ENCODE measurements around the gene C13orf42.
"Not testable (repeated sequence)": the region's sequence is repeated elsewhere in the genome, so short reads cannot be mapped to it uniquely, and the experiment has no call there.

C13orf42 gene

GRCh38 chr13:51120873-51121272, 9.8 kb upstream of the C13orf42 start:
- not testable (repeated sequence) for DNase-seq (ENCODE audit: low read depth)

- DNase-seq (ENCODE audit: low read depth), result no peak
Observed at GRCh38 chr13:51118809-51119431, 7.8 kb upstream of the C13orf42 start.

- no peak for DNase-seq (ENCODE audit: low read depth)
Observed at GRCh38 chr13:51113969-51114368, 2.9 kb upstream of the C13orf42 start.

- DNase-seq (ENCODE audit: low read depth), result no peak
Observed at GRCh38 chr13:51113186-51113881, 2.3 kb upstream of the C13orf42 start.

- no peak for DNase-seq (ENCODE audit: low read depth)
Observed at GRCh38 chr13:51112771-51113170, 1.7 kb upstream of the C13orf42 start.

GRCh38 chr13:51111997-51112396, 923 bp upstream of the C13orf42 start:
- DNase-seq (ENCODE audit: low read depth), result no peak

GRCh38 chr13:51107996-51108395, 3.1 kb downstream of the C13orf42 start:
- no peak for DNase-seq (ENCODE audit: low read depth)

- DNase-seq (ENCODE audit: low read depth), result no peak
Observed at GRCh38 chr13:51105046-51105445, 6.0 kb downstream of the C13orf42 start.

GRCh38 chr13:51101636-51102235, 9.3 kb downstream of the C13orf42 start:
- no peak for DNase-seq (ENCODE audit: low read depth)

GRCh38 chr13:51097353-51098043, 13.6 kb downstream of the C13orf42 start:
- DNase-seq (ENCODE audit: low read depth), result no peak

- DNase-seq (ENCODE audit: low read depth), result no peak
Observed at GRCh38 chr13:51096131-51096530, 14.9 kb downstream of the C13orf42 start.

- DNase-seq (ENCODE audit: low read depth), result no peak
Observed at GRCh38 chr13:51093574-51093973, 17.5 kb downstream of the C13orf42 start.

GRCh38 chr13:51091839-51092238, 19.2 kb downstream of the C13orf42 start:
- DNase-seq (ENCODE audit: low read depth), result no peak

GRCh38 chr13:51083706-51084105, 27.4 kb downstream of the C13orf42 start:
- DNase-seq (ENCODE audit: low read depth), result no peak

- DNase-seq (ENCODE audit: low read depth), result not testable (repeated sequence)
Observed at GRCh38 chr13:51080478-51081065, 30.5 kb downstream of the C13orf42 start.

GRCh38 chr13:51071493-51071892, 39.6 kb downstream of the C13orf42 start:
- DNase-seq (ENCODE audit: low read depth), result no peak

- peak; percentile 66 for DNase-seq (ENCODE audit: low read depth)
Observed at GRCh38 chr13:51070005-51070649, 40.9 kb downstream of the C13orf42 start.

GRCh38 chr13:51068501-51068900, 42.6 kb downstream of the C13orf42 start:
- DNase-seq (ENCODE audit: low read depth), result no peak

GRCh38 chr13:51067706-51068105, 43.4 kb downstream of the C13orf42 start:
- DNase-seq (ENCODE audit: low read depth), result no peak

GRCh38 chr13:51067210-51067701, 43.8 kb downstream of the C13orf42 start:
- DNase-seq (ENCODE audit: low read depth), result no peak

GRCh38 chr13:51066091-51066831, 44.8 kb downstream of the C13orf42 start:
- no peak for DNase-seq (ENCODE audit: low read depth)
